Keratinocyte (primary cell): ENCODE data around the gene COX5A.

Experiments used
- CTCF ChIP-seq, 3 experiments: IDR thresholded peaks in 1 of 3; conservative IDR thresholded peaks in 1 of 3; optimal IDR thresholded peaks in 1 of 3; 2 replicates in 2 of 3; 3 replicates in 1 of 3; pipeline versions ENCODE3 to v1.5.1; 2011; ENCODE audit warnings: low read length in 3 of 3, mild to moderate bottlenecking in 3 of 3, moderate library complexity in 2 of 3, control low read depth in 1 of 3, inconsistent platforms in 1 of 3; ENCODE audit not compliant: insufficient read depth in 2 of 3; ENCODE audit errors: extremely low read depth in 1 of 3
- EZH2 ChIP-seq: IDR thresholded peaks from one replicate; pipeline ENCODE4 v1.6.1; 2012; ENCODE audit warnings: inconsistent platforms, mild to moderate bottlenecking, low read length, moderate library complexity

- no peak for TF ChIP-seq EZH2
- no peak for TF ChIP-seq CTCF (optimal IDR thresholded peaks at IDR 0.05 in 1 of 3, IDR thresholded peaks at IDR 0.05 in 1 of 3, conservative IDR thresholded peaks at IDR 0.05 in 1 of 3; ENCODE audit: extremely low read depth in 1 of 3, insufficient read depth in 2 of 3, low read length in 3 of 3)
Observed at GRCh38 chr15:74896316-74896715, 41.6 kb downstream of the COX5A start.
